KOPT-K1 (cell line): ENCODE data around the gene ZNF681.

Experiments used
- H3K27ac ChIP-seq: fragments of 200-600 bp; sonication (generic); 2 replicates; pipeline ENCODE4 v1.5.1; 2016; ENCODE audit warnings: antibody characterized with exemption, mild to moderate bottlenecking, low read depth, low read length; ENCODE audit not compliant: poor library complexity, severe bottlenecking
- H3K36me3 ChIP-seq: fragments of 200-600 bp; sonication (generic); 2 replicates; pipeline ENCODE4 v1.5.1; 2017; ENCODE audit warnings: antibody characterized with exemption, mild to moderate bottlenecking, low read length, moderate library complexity; ENCODE audit not compliant: insufficient read depth
- H3K9me3 ChIP-seq: fragments of 200-600 bp; sonication (generic); 2 replicates; pipeline ENCODE4 v1.5.1; 2017; ENCODE audit warnings: antibody characterized with exemption, low read length, mild to moderate bottlenecking; ENCODE audit not compliant: insufficient read depth, poor library complexity, severe bottlenecking

ZNF681 gene

GRCh38 chr19:23758187-23759074, at the start of gene ZNF681:
Gene ZNF681, minus strand, starts transcription at chr19:23758891. Its CDS starts 142 bp downstream, at chr19:23758749.
- H3K36me3 ChIP-seq = peaks cover 31% of the 10 kb centered on the region
- peak within 1 kb of the TSS; percentile 90 for H3K27ac ChIP-seq
- peaks cover 37% of the 10 kb centered on the region for H3K9me3 ChIP-seq

- Histone ChIP-seq H3K36me3 (peaks cover 8% of the 10 kb centered on the region), H3K27ac (no peak overlapping the region), H3K9me3 (peaks cover 31% of the 10 kb centered on the region)
Observed at GRCh38 chr19:23804676-23805075, 46.0 kb upstream of the ZNF681 start.

GRCh38 chr19:23802290-23802689, 43.6 kb upstream of the ZNF681 start:
- Histone ChIP-seq H3K27ac (peak overlapping the region; percentile 1), H3K9me3 (peaks cover 18% of the 10 kb centered on the region), H3K36me3 (no peaks in the 10 kb centered on the region)

GRCh38 chr19:23801803-23802202, 43.1 kb upstream of the ZNF681 start:
- Histone ChIP-seq H3K9me3 (peaks cover 15% of the 10 kb centered on the region), H3K27ac (peak overlapping the region; percentile 1), H3K36me3 (no peaks in the 10 kb centered on the region)

- Histone ChIP-seq H3K9me3 (peaks cover 19% of the 10 kb centered on the region), H3K36me3 (peaks cover 1% of the 10 kb centered on the region; the same call in 1 of the 2 replicates), H3K27ac (peak overlapping the region; percentile 27)
Observed at GRCh38 chr19:23800868-23801267, 42.2 kb upstream of the ZNF681 start.

- Histone ChIP-seq H3K27ac (peak overlapping the region; percentile 27), H3K36me3 (peaks cover 6% of the 10 kb centered on the region; the same call in 1 of the 2 replicates), H3K9me3 (peaks cover 23% of the 10 kb centered on the region)
Observed at GRCh38 chr19:23800271-23800670, 41.6 kb upstream of the ZNF681 start.

- Histone ChIP-seq H3K9me3 (peaks cover 19% of the 10 kb centered on the region), H3K36me3 (peaks cover 6% of the 10 kb centered on the region; the same call in 1 of the 2 replicates), H3K27ac (peak overlapping the region; percentile 75)
Observed at GRCh38 chr19:23799321-23799720, 40.6 kb upstream of the ZNF681 start.

- no peak overlapping the region for H3K27ac ChIP-seq
- H3K36me3 ChIP-seq = peaks cover 10% of the 10 kb centered on the region; the same call in 1 of the 2 replicates
Observed at GRCh38 chr19:23795462-23795861, 36.8 kb upstream of the ZNF681 start.

GRCh38 chr19:23792784-23793183, 34.1 kb upstream of the ZNF681 start:
- peaks cover 30% of the 10 kb centered on the region for H3K36me3 ChIP-seq
- no peak overlapping the region for H3K27ac ChIP-seq
- H3K9me3 ChIP-seq = peaks cover 25% of the 10 kb centered on the region

More at GRCh38 chr19:23795462-23795861, 36.8 kb upstream of the ZNF681 start:
- H3K9me3 ChIP-seq = peaks cover 25% of the 10 kb centered on the region

GRCh38 chr19:23790641-23791488, 32.2 kb upstream of the ZNF681 start:
- Histone ChIP-seq H3K27ac (no peak overlapping the region), H3K9me3 (peaks cover 16% of the 10 kb centered on the region), H3K36me3 (peaks cover 48% of the 10 kb centered on the region)

GRCh38 chr19:23789246-23789645, 30.6 kb upstream of the ZNF681 start:
- H3K27ac ChIP-seq = no peak overlapping the region
- peaks cover 59% of the 10 kb centered on the region for H3K36me3 ChIP-seq
- peaks cover 7% of the 10 kb centered on the region for H3K9me3 ChIP-seq

GRCh38 chr19:23788411-23788810, 29.7 kb upstream of the ZNF681 start:
- Histone ChIP-seq H3K36me3 (peaks cover 67% of the 10 kb centered on the region), H3K27ac (no peak overlapping the region), H3K9me3 (no peaks in the 10 kb centered on the region)

GRCh38 chr19:23787106-23787505, 28.4 kb upstream of the ZNF681 start:
- peaks cover 80% of the 10 kb centered on the region for H3K36me3 ChIP-seq
- no peaks in the 10 kb centered on the region for H3K9me3 ChIP-seq
- no peak overlapping the region for H3K27ac ChIP-seq

- Histone ChIP-seq H3K27ac (no peak overlapping the region), H3K36me3 (peaks cover 91% of the 10 kb centered on the region), H3K9me3 (no peaks in the 10 kb centered on the region)
Observed at GRCh38 chr19:23785982-23786381, 27.3 kb upstream of the ZNF681 start.

- H3K9me3 ChIP-seq = peaks cover 9% of the 10 kb centered on the region
- H3K36me3 ChIP-seq = peaks cover 98% of the 10 kb centered on the region
- no peak overlapping the region for H3K27ac ChIP-seq
Observed at GRCh38 chr19:23784274-23784673, 25.6 kb upstream of the ZNF681 start.
